A549 (cell line): ENCODE data around the gene SORCS3. TPM values are rescaled to one million over a fixed set of nuclear protein-coding genes. Genes with fewer than 3 reads are reported as not detected.

Experiments used
- ATAC-seq, 2 experiments: fragments of 200-7000 bp in 1 of 2; fragments of >200 bp in 1 of 2; cut with Nextera tagmentation in 1 of 2; cut with Tn5 transposase in 1 of 2; 3 replicates each; pipeline versions ENCODE4 v1.8.0 to v1.9.1; 2018 to 2020; ENCODE audit warnings: mild to moderate bottlenecking in 1 of 2, moderate library complexity in 1 of 2
- CTCF ChIA-PET: fragments of 300-600 bp; sonication (Branson Sonifier 250); formaldehyde crosslinking; extraction: SDS; loops from one replicate; lab custom pipeline; 2021; ENCODE audit warnings: antibody characterized with exemption, inconsistent platforms; lab: Yijun Ruan, JAX
- POLR2A ChIA-PET: fragments of 350-600 bp; formaldehyde crosslinking; extraction: SDS; loops from one replicate; lab custom pipeline; 2021; ENCODE audit warnings: antibody characterized with exemption, inconsistent platforms; lab: Yijun Ruan, JAX
- DNase-seq, 2 experiments: peaks; one replicate each; pipeline versions ENCODE4 v3.0.0 to v3.0.0-alpha.2; 2011 to 2016; ENCODE audit warnings: low read depth in 1 of 2, low spot score in 1 of 2
- FAIRE-seq: peaks from 2 replicates; lab custom pipeline; 2011; peaks lifted over from hg19 to GRCh38; lab: Jason Lieb, UNC
- H3K27ac ChIP-seq, 2 experiments: fragments of >200 bp; sonication (Bioruptor Twin); formaldehyde crosslinking; 3 replicates each; pipeline ENCODE4 v1.5.1; 2016 to 2017
- H3K4me1 ChIP-seq: fragments of >200 bp; sonication (Bioruptor Twin); formaldehyde crosslinking; 3 replicates; pipeline ENCODE4 v1.6.1; 2016
- H3K4me2 ChIP-seq: fragments of >200 bp; sonication (Bioruptor Twin); formaldehyde crosslinking; 3 replicates; pipeline ENCODE4 v1.6.1; 2016
- H3K4me3 ChIP-seq: fragments of >200 bp; sonication (Bioruptor Twin); formaldehyde crosslinking; 3 replicates; pipeline ENCODE4 v1.5.1; 2016
- H3K9me3 ChIP-seq: fragments of >200 bp; sonication (Bioruptor Twin); formaldehyde crosslinking; 3 replicates; pipeline ENCODE4 v1.6.1; 2016
- ATOH8 ChIP-seq: fragments of 250-450 bp; sonication (Bioruptor Pico); IDR thresholded peaks from 2 replicates; pipeline ENCODE4 v1.5.0; 2020; ENCODE audit warnings: low read depth, mild to moderate bottlenecking, moderate library complexity
- BCL3 ChIP-seq: fragments of >200 bp; sonication (Bioruptor Twin); formaldehyde crosslinking; IDR thresholded peaks from 3 replicates; pipeline ENCODE4 v1.6.1; 2016
- CBX2 ChIP-seq: fragments of 200-600 bp; sonication (generic); IDR thresholded peaks from 2 replicates; pipeline ENCODE4 v1.6.1; 2016; ENCODE audit warnings: low read depth, mild to moderate bottlenecking, borderline replicate concordance
- CEBPB ChIP-seq, 2 experiments: fragments of >200 bp in 1 of 2; sonication (Bioruptor Twin) in 1 of 2; formaldehyde crosslinking in 1 of 2; IDR thresholded peaks; 2 replicates each; pipeline ENCODE4 v1.6.1; 2012 to 2016
- CTCF ChIP-seq: fragments of >200 bp; sonication (Bioruptor Twin); formaldehyde crosslinking; IDR thresholded peaks from 3 replicates; pipeline ENCODE4 v1.5.1; 2016
- E2F6 ChIP-seq: IDR thresholded peaks from 2 replicates; pipeline ENCODE4 v1.6.1; 2012; ENCODE audit warnings: low read depth, borderline replicate concordance
- EHF ChIP-seq: fragments of 250-450 bp; sonication (Bioruptor Pico); IDR thresholded peaks from 2 replicates; pipeline ENCODE4 v1.5.0; 2020; ENCODE audit warnings: mild to moderate bottlenecking
- EHMT2 ChIP-seq: fragments of 200-600 bp; sonication (generic); IDR thresholded peaks from 2 replicates; pipeline ENCODE4 v1.6.1; 2016; ENCODE audit warnings: antibody characterized with exemption, low read depth, mild to moderate bottlenecking, moderate library complexity
- GATA3 ChIP-seq: IDR thresholded peaks from 2 replicates; pipeline ENCODE4 v1.6.1; 2012; ENCODE audit warnings: borderline replicate concordance
- HMGXB4 ChIP-seq: fragments of 250-450 bp; sonication (Bioruptor Pico); IDR thresholded peaks from 2 replicates; pipeline ENCODE4 v1.5.0; 2021; ENCODE audit warnings: mild to moderate bottlenecking, moderate library complexity, borderline replicate concordance
- JUN ChIP-seq, 2 experiments: fragments of >200 bp; sonication (Bioruptor Twin); formaldehyde crosslinking; IDR thresholded peaks; 2 replicates in 1 of 2; 3 replicates in 1 of 2; pipeline ENCODE4 v1.6.1; 2016 to 2017
- MAFK ChIP-seq: fragments of 450-650 bp; IDR thresholded peaks from 2 replicates; pipeline ENCODE4 v1.6.1; 2014; ENCODE audit not compliant: partially characterized antibody
- MAX ChIP-seq: IDR thresholded peaks from 2 replicates; pipeline ENCODE4 v1.6.1; 2012
- MYC ChIP-seq: IDR thresholded peaks from 2 replicates; pipeline ENCODE4 v1.6.1; 2012; ENCODE audit warnings: mild to moderate bottlenecking, inconsistent platforms, low read length, improper control_type of control experiment, borderline replicate concordance
- NFE2L2 ChIP-seq: fragments of 150-350 bp; conservative IDR thresholded peaks from 2 replicates; pipeline ENCODE4 v1.6.1; 2014; ENCODE audit warnings: low read length
- NPAS2 ChIP-seq: fragments of 250-450 bp; sonication (Bioruptor Pico); IDR thresholded peaks from 2 replicates; pipeline ENCODE4 v1.8.0; 2022; ENCODE audit warnings: mild to moderate bottlenecking, moderate library complexity, borderline replicate concordance
- PHF8 ChIP-seq: fragments of 200-600 bp; sonication (generic); IDR thresholded peaks from 2 replicates; pipeline ENCODE4 v1.6.1; 2016; ENCODE audit warnings: low read depth, mild to moderate bottlenecking, antibody characterized with exemption, moderate library complexity, borderline replicate concordance
- POLR2AphosphoS2 ChIP-seq: conservative IDR thresholded peaks from 2 replicates; pipeline ENCODE4 v1.6.1; 2012; ENCODE audit warnings: low read length, improper control_type of control experiment, inconsistent platforms
- RCOR1 ChIP-seq: fragments of 150-350 bp; IDR thresholded peaks from 2 replicates; pipeline ENCODE4 v1.6.1; 2014; ENCODE audit warnings: antibody characterized with exemption, low read length, low read depth
- RNF2 ChIP-seq: fragments of 200-600 bp; sonication (generic); IDR thresholded peaks from 2 replicates; pipeline ENCODE4 v1.6.1; 2016; ENCODE audit warnings: low read depth, mild to moderate bottlenecking, antibody characterized with exemption, moderate library complexity, borderline replicate concordance
- SMC3 ChIP-seq: fragments of >200 bp; sonication (Bioruptor Twin); formaldehyde crosslinking; IDR thresholded peaks from 3 replicates; pipeline ENCODE4 v1.6.1; 2018; ENCODE audit warnings: inconsistent platforms
- TP53 ChIP-seq: fragments of 250-450 bp; sonication (Bioruptor Pico); IDR thresholded peaks from 2 replicates; pipeline ENCODE4 v1.5.0; 2021; ENCODE audit warnings: mild to moderate bottlenecking, moderate library complexity
- ZFP36 ChIP-seq: fragments of 450-650 bp; IDR thresholded peaks from 2 replicates; pipeline ENCODE4 v1.6.1; 2014; ENCODE audit warnings: borderline replicate concordance; ENCODE audit not compliant: partially characterized antibody
- WGBS: methylation state at CpG from one replicate; pipeline ENCODE4 v1.1.6; 2017; ENCODE audit errors: missing lambda C conversion rate; 5-methylcytosine and 5-hydroxymethylcytosine counted together
- polyA plus RNA-seq, 4 experiments: library from polyadenylated mRNA; depleted of rRNA in 3 of 4; stranded (reverse); fragments of >200 nt; fragmentation: RNase III in 1 of 4; extraction: RNeasy Plus Mini Kit Qiagen cat#74134 plus additional on column Dnase treatment in 1 of 4; gene quantifications; 2 replicates in 3 of 4; 3 replicates in 1 of 4; pipeline ENCODE4 v1.2.3, GENCODE V29; 2011 to 2017

The SORCS3 gene
- polyA plus RNA-seq, 2 of the 4 experiments (the other 2 are of a cell fraction): not detected

GRCh38 chr10:105113666-105114065 is 472.6 kb downstream of the SORCS3 start:
- CTCF ChIA-PET: no interaction called here
- TF ChIP-seq EHMT2 (no peak), NPAS2 (CRISPR knock-in tag) (no peak), E2F6 (no peak), CEBPB (IDR thresholded peaks at IDR 0.05) (no peak), HMGXB4 (CRISPR knock-in tag) (no peak), CBX2 (no peak), BCL3 (no peak), RCOR1 (no peak), PHF8 (no peak), ATOH8 (CRISPR knock-in tag) (no peak), NFE2L2 (no peak)
- TF ChIP-seq, all 56 proteins: peak for 0
- Histone ChIP-seq H3K4me3 (no peak overlapping the region), H3K9me3 (no peaks in the 10 kb centered on the region), H3K27ac (no peak overlapping the region), H3K4me1 (no peaks in the 10 kb centered on the region), H3K4me2 (no peak overlapping the region)
- FAIRE-seq (no peak), DNase-seq (no peak), ATAC-seq (no peak)
- POLR2A ChIA-PET: no interaction called here
- 0% methylated on average over 3 of the region's 3 CpGs for WGBS

- H3K27ac ChIP-seq: no peak overlapping the region
- POLR2A ChIA-PET: no interaction called here
- no peaks in the 10 kb centered on the region for H3K9me3 ChIP-seq
- no peaks in the 10 kb centered on the region for H3K4me1 ChIP-seq
- no peak overlapping the region for H3K4me2 ChIP-seq
- TF ChIP-seq NPAS2 (CRISPR knock-in tag): no peak
- TF ChIP-seq GATA3: no peak
- TF ChIP-seq EHF (CRISPR knock-in tag): no peak
- TF ChIP-seq CEBPB (IDR thresholded peaks at IDR 0.05): no peak
- TF ChIP-seq NFE2L2: no peak
- no peak for TF ChIP-seq MAX
- WGBS: 3% methylated on average over 3 of the region's 3 CpGs
- ATAC-seq (no peak), DNase-seq (no peak), FAIRE-seq (no peak)
- no peak overlapping the region for H3K4me3 ChIP-seq
- CTCF ChIA-PET: no interaction called here
Observed at GRCh38 chr10:105121743-105122142, 480.7 kb downstream of the SORCS3 start.

GRCh38 chr10:105128111-105128510 is 487.0 kb downstream of the SORCS3 start:
- DNase-seq (no peak), ATAC-seq (no peak), FAIRE-seq (no peak)
- no peak overlapping the region for H3K27ac ChIP-seq
- H3K4me2 ChIP-seq: no peak overlapping the region
- H3K9me3 ChIP-seq: no peaks in the 10 kb centered on the region
- ChIA-PET CTCF (no interaction called here), POLR2A (no interaction called here)
- H3K4me3 ChIP-seq: no peak overlapping the region
- H3K4me1 ChIP-seq: no peaks in the 10 kb centered on the region
- TF ChIP-seq POLR2AphosphoS2: no peak
- no peak for TF ChIP-seq HMGXB4 (CRISPR knock-in tag)
- TF ChIP-seq MAFK: no peak
- no peak for TF ChIP-seq TP53 (CRISPR knock-in tag)
- TF ChIP-seq ZFP36: no peak
- no peak for TF ChIP-seq CTCF
- no peak for TF ChIP-seq MYC
- TF ChIP-seq JUN (IDR thresholded peaks at IDR 0.05): no peak
- no peak for TF ChIP-seq EHF (CRISPR knock-in tag)
- no peak for TF ChIP-seq SMC3
- TF ChIP-seq RCOR1: no peak
- no peak for TF ChIP-seq RNF2
- 10% methylated on average over 4 of the region's 4 CpGs for WGBS
